DMS153 (cell line): ENCODE data around the gene FAAH.

ENCODE experiments used
- DNase-seq: peaks from one replicate; lab custom pipeline; 2025; lab: John Stamatoyannopoulos, UW

FAAH gene

GRCh38 chr1:46423574-46424240, 29.6 kb downstream of the FAAH start:
- DNase-seq, result no peak

- DNase-seq, result no peak
These were observed 30.6 kb downstream of the FAAH start for GRCh38 chr1:46424730-46425129.

- no peak for DNase-seq
These were observed 31.6 kb downstream of the FAAH start for GRCh38 chr1:46425726-46426125.

- no peak for DNase-seq
These were observed 33.4 kb downstream of the FAAH start for GRCh38 chr1:46427541-46427940.

- no peak for DNase-seq
These were observed 35.3 kb downstream of the FAAH start for GRCh38 chr1:46429436-46429835.

- DNase-seq, result no peak
These were observed 37.6 kb downstream of the FAAH start for GRCh38 chr1:46431695-46432094.

- DNase-seq, result no peak
These were observed 38.7 kb downstream of the FAAH start for GRCh38 chr1:46432781-46433327.

- DNase-seq, result no peak
These were observed 40.2 kb downstream of the FAAH start for GRCh38 chr1:46434358-46434757.

GRCh38 chr1:46436844-46437243, 42.7 kb downstream of the FAAH start:
- DNase-seq, result no peak

- no peak for DNase-seq
These were observed 43.6 kb downstream of the FAAH start for GRCh38 chr1:46437723-46438122.

GRCh38 chr1:46438346-46438745, 44.2 kb downstream of the FAAH start:
- DNase-seq, result no peak

GRCh38 chr1:46440478-46440877, 46.4 kb downstream of the FAAH start:
- no peak for DNase-seq

- DNase-seq, result peak; percentile 55
These were observed 48.4 kb downstream of the FAAH start for GRCh38 chr1:46442317-46443161.

GRCh38 chr1:46444466-46444865, 50.3 kb downstream of the FAAH start:
- DNase-seq, result no peak

GRCh38 chr1:46445773-46446256, 51.7 kb downstream of the FAAH start:
- no peak for DNase-seq

- DNase-seq, result peak; percentile 72
These were observed 52.8 kb downstream of the FAAH start for GRCh38 chr1:46446646-46447498.

GRCh38 chr1:46447499-46448108, 53.5 kb downstream of the FAAH start:
- DNase-seq, result no peak

GRCh38 chr1:46448109-46448911, 54.2 kb downstream of the FAAH start:
- DNase-seq, result no peak

GRCh38 chr1:46449223-46450159, 55.4 kb downstream of the FAAH start:
- no peak for DNase-seq

GRCh38 chr1:46450160-46450517, 56.0 kb downstream of the FAAH start:
- no peak for DNase-seq
